Spinal cord (tissue), 10 donors: ENCODE results near the gene HGS. TPM values are rescaled to one million over a fixed set of nuclear protein-coding genes. Genes with fewer than 3 reads are reported as not detected.

ENCODE experiments used
- DNase-seq, 6 donors: peaks; one replicate each; pipeline versions ENCODE4 v3.0.0 to v3.0.0-alpha.2; 2013 to 2015; ENCODE audit warnings: low spot score in 6 of 6, low read depth in 4 of 6
- H3K27ac ChIP-seq: one replicate; pipeline ENCODE4 v1.5.1; 2013; ENCODE audit warnings: low read depth, low read length, control low read depth
- H3K27me3 ChIP-seq: one replicate; pipeline ENCODE4 v1.6.1; 2013; ENCODE audit warnings: low read length; ENCODE audit not compliant: control insufficient read depth, insufficient read depth
- H3K36me3 ChIP-seq: one replicate; pipeline ENCODE4 v1.6.1; 2013; ENCODE audit warnings: low read length; ENCODE audit not compliant: control insufficient read depth, insufficient read depth
- H3K4me1 ChIP-seq: one replicate; pipeline ENCODE4 v1.6.1; 2013; ENCODE audit warnings: low read length; ENCODE audit not compliant: control insufficient read depth, insufficient read depth
- H3K4me3 ChIP-seq: one replicate; pipeline ENCODE4 v1.5.1; 2013; ENCODE audit warnings: low read depth, low read length, control low read depth
- H3K9me3 ChIP-seq: one replicate; pipeline ENCODE4 v1.6.1; 2013; ENCODE audit warnings: low read length; ENCODE audit not compliant: control insufficient read depth, insufficient read depth
- whole genome bisulfite sequencing: methylation state at CpG from one replicate; pipeline ENCODE4 v1.1.5; 2013; ENCODE audit warnings: missing lambda C conversion rate; ENCODE audit not compliant: insufficient coverage; 5-methylcytosine and 5-hydroxymethylcytosine counted together
- long read RNA-seq, 4 donors: transcript quantifications; one replicate each; lab custom pipeline, GENCODE V29; 2026
- polyA plus RNA-seq, 2 donors: library from polyadenylated mRNA; unstranded; fragments of 120-200 nt; gene quantifications; one replicate each; pipeline ENCODE4 v1.2.1, GENCODE V29; 2013; ENCODE audit not compliant: insufficient read length in 2 of 2
- total RNA-seq, 2 donors: library from RNA; depleted of rRNA in 1 of 2; stranded (reverse); fragments of 120-200 nt in 1 of 2; fragments of >200 nt in 1 of 2; gene quantifications; one replicate each; pipeline versions ENCODE4 v1.2.3 to v1.2.4, GENCODE V29; 2013 to 2014
- donor health status: healthy.

Gene HGS
- 10 to 100 TPM; 37.9 to 66.7 TPM for total RNA-seq
- 100 to 1,000 TPM; 107 to 128 TPM for polyA plus RNA-seq
- long read RNA-seq, donor 1, transcript HGS-201 (22 exons, 2,970 nt) = major isoform, 11 of 17 reads
- long read RNA-seq, donor 1, partial matches to known transcripts = 0 of 17 reads
- long read RNA-seq, donor 1, other reads (novel, unspliced or antisense) = 0 of 17 reads
- long read RNA-seq, donor 2, partial matches to known transcripts = 17 of 24 reads
- long read RNA-seq, donor 2, other reads (novel, unspliced or antisense) = 0 of 24 reads
- long read RNA-seq, donor 3, partial matches to known transcripts = 14 of 22 reads
- long read RNA-seq, donor 3, other reads (novel, unspliced or antisense) = 0 of 22 reads
- long read RNA-seq, donor 4, transcript HGS-206 (1 exons, 2,401 nt) = major isoform, 6 of 32 reads
- long read RNA-seq, donor 4, partial matches to known transcripts = 23 of 32 reads
- long read RNA-seq, donor 4, other reads (novel, unspliced or antisense) = 0 of 32 reads

DNA sequence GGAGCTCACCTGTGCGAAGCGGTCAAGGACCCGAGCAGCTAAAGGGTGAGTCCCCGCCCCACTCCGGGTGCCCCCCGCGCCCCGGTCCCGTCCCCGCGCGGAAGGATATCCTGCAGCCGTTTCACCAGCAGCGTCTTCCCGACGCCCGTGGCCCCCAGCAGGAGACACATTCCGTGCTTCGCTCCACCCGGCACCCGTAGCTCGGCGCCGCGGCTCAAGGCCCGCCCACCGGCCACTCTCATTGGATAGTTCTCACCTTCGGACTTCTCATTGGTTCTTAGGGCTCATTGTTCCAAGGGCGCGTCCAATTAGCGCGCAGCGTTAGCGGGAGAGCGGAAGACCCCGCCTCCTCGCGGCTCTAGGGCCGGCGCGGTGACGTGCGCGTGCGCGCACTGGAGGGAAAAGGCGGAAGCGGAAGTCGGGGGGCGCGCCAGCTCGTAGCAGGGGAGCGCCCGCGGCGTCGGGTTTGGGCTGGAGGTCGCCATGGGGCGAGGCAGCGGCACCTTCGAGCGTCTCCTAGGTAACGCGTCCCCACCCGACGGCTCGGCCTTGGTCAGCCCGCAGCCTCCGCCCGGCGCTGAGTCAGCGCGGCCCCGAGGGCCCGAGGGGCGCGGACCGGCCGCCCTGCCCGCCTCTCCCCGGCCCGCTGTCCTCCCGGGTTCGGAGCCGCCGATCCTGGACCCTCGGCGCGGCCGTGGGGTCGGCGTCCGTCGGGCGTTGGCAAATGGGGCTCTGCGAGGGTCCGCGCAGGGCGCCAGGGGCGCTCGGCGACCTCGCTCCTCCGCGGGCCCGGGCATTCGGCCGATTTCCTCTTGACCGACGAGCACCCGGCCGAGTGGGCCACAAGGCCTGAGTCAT is at the start of gene HGS, which contains the start of gene ARL16:
Gene HGS (plus strand): TSS at position 428 of the 858 bp plus-strand sequence. CDS start 56 bp downstream, at position 484.
Gene ARL16 (minus strand): TSS at position 214 of the 858 bp plus-strand sequence. CDS start 44 bp downstream, at position 170.
- WGBS = under 1% methylated on average over 112 of the region's 112 CpGs
- peaks cover 70% of the 10 kb centered on the region for H3K36me3 ChIP-seq
- peaks cover 37% of the 10 kb centered on the region for H3K4me1 ChIP-seq
- H3K4me3 ChIP-seq = peak within 1 kb of the TSS; percentile 97
- no peaks in the 10 kb centered on the region for H3K9me3 ChIP-seq
- H3K27me3 ChIP-seq = no peaks in the 10 kb centered on the region
- H3K27ac ChIP-seq = peak within 1 kb of the TSS; percentile 67
- peak; percentile 96 to 100 (median 99) for DNase-seq

GRCh38 chr17:81635431-81635830 is 48.4 kb upstream of the HGS start:
- H3K27me3 ChIP-seq = no peaks in the 10 kb centered on the region
- no peak for DNase-seq
- H3K9me3 ChIP-seq = no peaks in the 10 kb centered on the region
- H3K4me3 ChIP-seq = no peak overlapping the region
- peaks cover 8% of the 10 kb centered on the region for H3K36me3 ChIP-seq
- 96% methylated on average over 5 of the region's 5 CpGs for WGBS
- peaks cover 18% of the 10 kb centered on the region for H3K4me1 ChIP-seq
- no peak overlapping the region for H3K27ac ChIP-seq

- H3K36me3 ChIP-seq = peaks cover 6% of the 10 kb centered on the region
- H3K4me1 ChIP-seq = peaks cover 18% of the 10 kb centered on the region
- H3K9me3 ChIP-seq = no peaks in the 10 kb centered on the region
- WGBS = 37% methylated on average over 15 of the region's 18 CpGs
- no peaks in the 10 kb centered on the region for H3K27me3 ChIP-seq
- H3K4me3 ChIP-seq = peak overlapping the region; percentile 92
- H3K27ac ChIP-seq = peak overlapping the region; percentile 69
- DNase-seq = no peak
Observed at GRCh38 chr17:81635973-81636504, 47.8 kb upstream of the HGS start.

DNA sequence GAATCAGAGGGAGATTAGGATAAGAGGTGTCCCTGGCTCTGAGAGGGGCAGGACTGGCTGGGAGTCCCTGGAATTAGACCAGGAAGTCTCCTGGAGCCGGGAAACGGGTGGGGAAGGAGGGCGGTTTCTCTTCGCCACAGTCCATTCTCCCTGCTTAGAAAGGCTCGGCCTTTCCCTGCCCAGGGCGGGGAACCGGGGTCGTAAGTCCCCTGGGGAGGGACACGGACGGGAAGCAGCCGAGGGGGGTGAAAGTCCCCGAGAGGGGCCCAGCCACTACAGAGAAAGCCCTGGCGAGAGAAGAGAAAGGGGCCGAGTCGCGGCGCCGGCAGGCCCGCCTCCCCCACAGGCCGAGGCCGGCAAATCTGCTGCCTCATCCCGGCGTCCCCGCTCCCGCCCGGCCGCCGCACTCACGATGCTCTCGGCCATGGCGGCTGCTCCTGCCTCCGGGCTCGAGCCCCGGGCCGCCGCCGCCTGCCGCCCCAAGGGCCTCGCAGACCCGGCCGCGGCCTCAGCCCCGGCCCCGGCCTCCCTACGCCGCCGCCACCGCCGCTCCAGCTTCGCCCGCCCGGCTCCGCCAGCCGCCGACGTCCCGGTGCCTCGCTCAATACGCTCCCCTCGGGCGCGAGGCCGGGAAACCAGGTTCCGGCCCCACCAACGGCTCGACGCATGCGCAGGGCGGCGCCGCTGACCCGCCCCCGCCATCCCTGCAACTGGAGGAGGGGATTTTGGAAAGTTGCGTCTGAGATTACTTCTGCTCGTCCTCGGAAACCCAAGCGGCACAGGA is 47.1 kb upstream of the HGS start, which contains the start of the genes NPLOC4 and TSPAN10:
Gene NPLOC4 (minus strand): TSS at position 608 of the 784 bp plus-strand sequence. CDS start 182 bp downstream, at position 426.
Gene TSPAN10 (plus strand): TSS at position 692 of the 784 bp plus-strand sequence. CDS start 5,217 bp downstream, outside the sequence.
- peak within 1 kb of the TSS; percentile 92 for H3K4me3 ChIP-seq
- WGBS = under 1% methylated on average over 75 of the region's 77 CpGs
- no peaks in the 10 kb centered on the region for H3K9me3 ChIP-seq
- H3K36me3 ChIP-seq = peaks cover 3% of the 10 kb centered on the region
- peak within 1 kb of the TSS; percentile 69 for H3K27ac ChIP-seq
- no peaks in the 10 kb centered on the region for H3K27me3 ChIP-seq
- peaks cover 18% of the 10 kb centered on the region for H3K4me1 ChIP-seq
- peak; percentile 69 to 95 (median 79) for DNase-seq

- no peak for DNase-seq
- Histone ChIP-seq H3K9me3 (no peaks in the 10 kb centered on the region), H3K27ac (no peak overlapping the region), H3K4me1 (peaks cover 18% of the 10 kb centered on the region), H3K36me3 (peaks cover 10% of the 10 kb centered on the region), H3K4me3 (no peak overlapping the region), H3K27me3 (no peaks in the 10 kb centered on the region)
- 80% methylated on average over 1 of the region's 4 CpGs for WGBS
Observed at GRCh38 chr17:81638683-81639082, 45.1 kb upstream of the HGS start.

DNA sequence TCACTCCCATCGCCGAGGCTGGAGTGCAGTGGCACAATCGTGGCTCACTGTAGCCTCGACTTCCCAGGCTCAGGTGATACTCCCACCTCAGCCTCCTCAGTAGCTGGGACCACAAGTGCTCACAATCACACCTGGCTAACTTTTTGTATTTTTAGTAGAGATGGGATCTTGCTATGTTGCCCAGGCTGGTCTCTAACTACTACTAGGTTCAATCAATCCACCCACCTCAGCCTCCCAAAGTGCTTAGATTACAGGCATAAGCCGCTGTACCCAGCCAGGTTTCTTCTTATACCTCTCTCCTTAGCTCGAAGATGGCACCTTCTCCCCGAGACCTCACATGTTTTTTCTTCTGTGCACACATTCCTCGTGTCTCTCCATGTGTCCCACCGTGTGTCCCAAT is 43.8 kb upstream of the HGS start:
- Histone ChIP-seq H3K27ac (no peak overlapping the region), H3K36me3 (peaks cover 17% of the 10 kb centered on the region), H3K9me3 (no peaks in the 10 kb centered on the region), H3K4me3 (no peak overlapping the region), H3K27me3 (no peaks in the 10 kb centered on the region), H3K4me1 (peaks cover 18% of the 10 kb centered on the region)
- 93% methylated on average over 2 of the region's 9 CpGs for WGBS
- DNase-seq = no peak

- Histone ChIP-seq H3K27ac (no peak overlapping the region), H3K9me3 (no peaks in the 10 kb centered on the region), H3K4me3 (no peak overlapping the region), H3K36me3 (peaks cover 22% of the 10 kb centered on the region), H3K27me3 (peaks cover under 1% of the 10 kb centered on the region), H3K4me1 (peaks cover 4% of the 10 kb centered on the region)
- 91% methylated on average over 13 of the region's 17 CpGs for WGBS
- no peak for DNase-seq
Observed at GRCh38 chr17:81641825-81642489, 41.9 kb upstream of the HGS start.

DNA sequence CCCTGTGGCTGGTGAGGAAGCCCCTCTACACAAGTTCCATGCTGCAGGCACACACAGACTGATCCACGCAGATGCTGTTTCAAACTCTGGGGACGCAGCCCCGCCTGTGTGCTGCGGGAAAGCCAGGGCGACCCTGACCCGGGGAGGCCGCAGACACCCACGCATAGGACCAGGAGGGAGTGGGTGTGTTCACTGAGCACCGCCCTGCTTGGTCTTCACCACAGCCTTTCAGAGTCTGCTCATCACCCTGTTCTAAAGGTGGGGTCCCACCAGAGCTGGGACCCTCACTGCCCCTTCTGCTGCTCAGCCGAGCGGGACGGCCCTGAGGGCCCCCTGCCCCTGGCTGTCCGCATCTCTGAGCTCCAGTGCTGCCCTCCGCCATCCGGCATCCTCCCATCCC is 39.3 kb upstream of the HGS start:
- H3K9me3 ChIP-seq = peaks cover 3% of the 10 kb centered on the region
- WGBS = 97% methylated on average over 15 of the region's 15 CpGs
- peaks cover 23% of the 10 kb centered on the region for H3K27me3 ChIP-seq
- H3K4me1 ChIP-seq = peaks cover 2% of the 10 kb centered on the region
- no peak overlapping the region for H3K4me3 ChIP-seq
- H3K36me3 ChIP-seq = peaks cover 22% of the 10 kb centered on the region
- H3K27ac ChIP-seq = no peak overlapping the region
- no peak for DNase-seq
